Measurements from ENCODE around the gene STARD3NL.

GRCh38 chr7:38177621-38178003, 433 bp upstream of the STARD3NL start:
- TF ChIP-seq CTCF (IDR thresholded peaks at IDR 0.05), result no peak
- no peak for TF ChIP-seq POLR2A (IDR thresholded peaks at IDR 0.05)

All from esophagus squamous epithelium (tissue), 4 donors.